ENCODE results near the gene CSF3R. TPM values are rescaled to one million over a fixed set of nuclear protein-coding genes. Genes with fewer than 3 reads are reported as not detected.

Gene CSF3R
- total and polyA plus RNA-seq, 2 experiments from 2014 or later: not detected

DNA sequence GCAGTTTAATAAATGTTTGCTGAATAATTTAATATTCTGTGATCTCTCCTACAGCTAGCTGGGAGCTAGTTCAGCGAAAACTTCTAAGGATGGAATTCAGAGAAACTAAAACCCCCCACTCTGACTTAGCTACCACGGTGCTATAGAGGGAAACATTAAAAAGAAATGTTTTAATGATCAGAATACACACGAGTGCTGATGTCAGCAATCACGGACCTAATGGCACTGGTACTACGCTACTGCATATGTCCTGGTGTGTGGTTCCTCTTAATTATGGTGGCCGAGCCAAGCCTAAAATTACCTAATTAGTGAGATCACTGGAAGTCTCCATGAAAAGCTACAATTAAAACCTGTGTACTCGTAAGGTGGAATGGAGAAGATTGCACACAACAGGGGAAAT, 61.1 kb downstream of the CSF3R start:
- Histone ChIP-seq H3K4me3 (no peak overlapping the region), H3K27ac (ENCODE audit: low read depth) (no peak overlapping the region), H2AFZ (0 out of 2 replicates have a peak overlapping the region, but pooled peaks have one; percentile 6), H3K36me3 (ENCODE audit: insufficient read depth) (no peaks in the 10 kb centered on the region), H3K79me2 (replicated peaks; ENCODE audit: insufficient read depth) (no peaks in the 10 kb centered on the region), H3K4me2 (no peak overlapping the region), H4K20me1 (replicated peaks; ENCODE audit: insufficient read depth) (no peaks in the 10 kb centered on the region), H3K9me2 (ENCODE audit: insufficient read depth) (no peaks in the 10 kb centered on the region), H3F3A (replicated peaks; ENCODE audit: low read depth) (no peaks in the 10 kb centered on the region), H3K4me1 (ENCODE audit: insufficient read depth) (no peaks in the 10 kb centered on the region), H3K27me3 (ENCODE audit: insufficient read depth) (no peaks in the 10 kb centered on the region)
- TF ChIP-seq NANOG (IDR thresholded peaks at IDR 0.05; ENCODE audit: borderline replicate concordance): no peak
- TF ChIP-seq, protein P1, sequence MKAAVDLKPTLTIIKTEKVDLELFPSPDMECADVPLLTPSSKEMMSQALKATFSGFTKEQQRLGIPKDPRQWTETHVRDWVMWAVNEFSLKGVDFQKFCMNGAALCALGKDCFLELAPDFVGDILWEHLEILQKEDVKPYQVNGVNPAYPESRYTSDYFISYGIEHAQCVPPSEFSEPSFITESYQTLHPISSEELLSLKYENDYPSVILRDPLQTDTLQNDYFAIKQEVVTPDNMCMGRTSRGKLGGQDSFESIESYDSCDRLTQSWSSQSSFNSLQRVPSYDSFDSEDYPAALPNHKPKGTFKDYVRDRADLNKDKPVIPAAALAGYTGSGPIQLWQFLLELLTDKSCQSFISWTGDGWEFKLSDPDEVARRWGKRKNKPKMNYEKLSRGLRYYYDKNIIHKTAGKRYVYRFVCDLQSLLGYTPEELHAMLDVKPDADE (IDR thresholded peaks at IDR 0.05): no peak
- TF ChIP-seq CREB1 (CRISPR knock-in tag; IDR thresholded peaks at IDR 0.05; ENCODE audit: low read depth): no peak
- TF ChIP-seq, protein P2, sequence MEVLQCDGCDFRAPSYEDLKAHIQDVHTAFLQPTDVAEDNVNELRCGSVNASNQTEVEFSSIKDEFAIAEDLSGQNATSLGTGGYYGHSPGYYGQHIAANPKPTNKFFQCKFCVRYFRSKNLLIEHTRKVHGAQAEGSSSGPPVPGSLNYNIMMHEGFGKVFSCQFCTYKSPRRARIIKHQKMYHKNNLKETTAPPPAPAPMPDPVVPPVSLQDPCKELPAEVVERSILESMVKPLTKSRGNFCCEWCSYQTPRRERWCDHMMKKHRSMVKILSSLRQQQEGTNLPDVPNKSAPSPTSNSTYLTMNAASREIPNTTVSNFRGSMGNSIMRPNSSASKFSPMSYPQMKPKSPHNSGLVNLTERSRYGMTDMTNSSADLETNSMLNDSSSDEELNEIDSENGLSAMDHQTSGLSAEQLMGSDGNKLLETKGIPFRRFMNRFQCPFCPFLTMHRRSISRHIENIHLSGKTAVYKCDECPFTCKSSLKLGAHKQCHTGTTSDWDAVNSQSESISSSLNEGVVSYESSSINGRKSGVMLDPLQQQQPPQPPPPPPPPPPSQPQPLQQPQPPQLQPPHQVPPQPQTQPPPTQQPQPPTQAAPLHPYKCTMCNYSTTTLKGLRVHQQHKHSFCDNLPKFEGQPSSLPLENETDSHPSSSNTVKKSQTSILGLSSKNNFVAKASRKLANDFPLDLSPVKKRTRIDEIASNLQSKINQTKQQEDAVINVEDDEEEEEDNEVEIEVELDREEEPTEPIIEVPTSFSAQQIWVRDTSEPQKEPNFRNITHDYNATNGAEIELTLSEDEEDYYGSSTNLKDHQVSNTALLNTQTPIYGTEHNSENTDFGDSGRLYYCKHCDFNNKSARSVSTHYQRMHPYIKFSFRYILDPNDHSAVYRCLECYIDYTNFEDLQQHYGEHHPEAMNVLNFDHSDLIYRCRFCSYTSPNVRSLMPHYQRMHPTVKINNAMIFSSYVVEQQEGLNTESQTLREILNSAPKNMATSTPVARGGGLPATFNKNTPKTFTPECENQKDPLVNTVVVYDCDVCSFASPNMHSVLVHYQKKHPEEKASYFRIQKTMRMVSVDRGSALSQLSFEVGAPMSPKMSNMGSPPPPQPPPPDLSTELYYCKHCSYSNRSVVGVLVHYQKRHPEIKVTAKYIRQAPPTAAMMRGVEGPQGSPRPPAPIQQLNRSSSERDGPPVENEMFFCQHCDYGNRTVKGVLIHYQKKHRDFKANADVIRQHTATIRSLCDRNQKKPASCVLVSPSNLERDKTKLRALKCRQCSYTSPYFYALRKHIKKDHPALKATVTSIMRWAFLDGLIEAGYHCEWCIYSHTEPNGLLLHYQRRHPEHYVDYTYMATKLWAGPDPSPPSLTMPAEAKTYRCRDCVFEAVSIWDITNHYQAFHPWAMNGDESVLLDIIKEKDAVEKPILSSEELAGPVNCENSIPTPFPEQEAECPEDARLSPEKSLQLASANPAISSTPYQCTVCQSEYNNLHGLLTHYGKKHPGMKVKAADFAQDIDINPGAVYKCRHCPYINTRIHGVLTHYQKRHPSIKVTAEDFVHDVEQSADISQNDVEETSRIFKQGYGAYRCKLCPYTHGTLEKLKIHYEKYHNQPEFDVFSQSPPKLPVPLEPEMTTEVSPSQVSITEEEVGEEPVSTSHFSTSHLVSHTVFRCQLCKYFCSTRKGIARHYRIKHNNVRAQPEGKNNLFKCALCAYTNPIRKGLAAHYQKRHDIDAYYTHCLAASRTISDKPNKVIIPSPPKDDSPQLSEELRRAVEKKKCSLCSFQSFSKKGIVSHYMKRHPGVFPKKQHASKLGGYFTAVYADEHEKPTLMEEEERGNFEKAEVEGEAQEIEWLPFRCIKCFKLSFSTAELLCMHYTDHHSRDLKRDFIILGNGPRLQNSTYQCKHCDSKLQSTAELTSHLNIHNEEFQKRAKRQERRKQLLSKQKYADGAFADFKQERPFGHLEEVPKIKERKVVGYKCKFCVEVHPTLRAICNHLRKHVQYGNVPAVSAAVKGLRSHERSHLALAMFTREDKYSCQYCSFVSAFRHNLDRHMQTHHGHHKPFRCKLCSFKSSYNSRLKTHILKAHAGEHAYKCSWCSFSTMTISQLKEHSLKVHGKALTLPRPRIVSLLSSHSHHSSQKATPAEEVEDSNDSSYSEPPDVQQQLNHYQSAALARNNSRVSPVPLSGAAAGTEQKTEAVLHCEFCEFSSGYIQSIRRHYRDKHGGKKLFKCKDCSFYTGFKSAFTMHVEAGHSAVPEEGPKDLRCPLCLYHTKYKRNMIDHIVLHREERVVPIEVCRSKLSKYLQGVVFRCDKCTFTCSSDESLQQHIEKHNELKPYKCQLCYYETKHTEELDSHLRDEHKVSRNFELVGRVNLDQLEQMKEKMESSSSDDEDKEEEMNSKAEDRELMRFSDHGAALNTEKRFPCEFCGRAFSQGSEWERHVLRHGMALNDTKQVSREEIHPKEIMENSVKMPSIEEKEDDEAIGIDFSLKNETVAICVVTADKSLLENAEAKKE (CRISPR knock-in tag; IDR thresholded peaks at IDR 0.05): no peak
- TF ChIP-seq, protein P3, sequence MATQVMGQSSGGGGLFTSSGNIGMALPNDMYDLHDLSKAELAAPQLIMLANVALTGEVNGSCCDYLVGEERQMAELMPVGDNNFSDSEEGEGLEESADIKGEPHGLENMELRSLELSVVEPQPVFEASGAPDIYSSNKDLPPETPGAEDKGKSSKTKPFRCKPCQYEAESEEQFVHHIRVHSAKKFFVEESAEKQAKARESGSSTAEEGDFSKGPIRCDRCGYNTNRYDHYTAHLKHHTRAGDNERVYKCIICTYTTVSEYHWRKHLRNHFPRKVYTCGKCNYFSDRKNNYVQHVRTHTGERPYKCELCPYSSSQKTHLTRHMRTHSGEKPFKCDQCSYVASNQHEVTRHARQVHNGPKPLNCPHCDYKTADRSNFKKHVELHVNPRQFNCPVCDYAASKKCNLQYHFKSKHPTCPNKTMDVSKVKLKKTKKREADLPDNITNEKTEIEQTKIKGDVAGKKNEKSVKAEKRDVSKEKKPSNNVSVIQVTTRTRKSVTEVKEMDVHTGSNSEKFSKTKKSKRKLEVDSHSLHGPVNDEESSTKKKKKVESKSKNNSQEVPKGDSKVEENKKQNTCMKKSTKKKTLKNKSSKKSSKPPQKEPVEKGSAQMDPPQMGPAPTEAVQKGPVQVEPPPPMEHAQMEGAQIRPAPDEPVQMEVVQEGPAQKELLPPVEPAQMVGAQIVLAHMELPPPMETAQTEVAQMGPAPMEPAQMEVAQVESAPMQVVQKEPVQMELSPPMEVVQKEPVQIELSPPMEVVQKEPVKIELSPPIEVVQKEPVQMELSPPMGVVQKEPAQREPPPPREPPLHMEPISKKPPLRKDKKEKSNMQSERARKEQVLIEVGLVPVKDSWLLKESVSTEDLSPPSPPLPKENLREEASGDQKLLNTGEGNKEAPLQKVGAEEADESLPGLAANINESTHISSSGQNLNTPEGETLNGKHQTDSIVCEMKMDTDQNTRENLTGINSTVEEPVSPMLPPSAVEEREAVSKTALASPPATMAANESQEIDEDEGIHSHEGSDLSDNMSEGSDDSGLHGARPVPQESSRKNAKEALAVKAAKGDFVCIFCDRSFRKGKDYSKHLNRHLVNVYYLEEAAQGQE (IDR thresholded peaks at IDR 0.05; ENCODE audit: unreplicated experiment): no peak
- no peak for TF ChIP-seq STAT1 (IDR thresholded peaks at IDR 0.05; ENCODE audit: unreplicated experiment)
- no peak for TF ChIP-seq ZNF331 (CRISPR knock-in tag; IDR thresholded peaks at IDR 0.05; ENCODE audit: low read depth)
- DNase-seq (ENCODE audit: low spot score) (no peak), ATAC-seq (no peak)
- H3K27ac Mint-ChIP-seq: no peak overlapping the region; the same call in 1 of the 2 replicates
- H3K4me3 Mint-ChIP-seq: no peak overlapping the region
- H3K4me1 Mint-ChIP-seq: peaks cover 11% of the 10 kb centered on the region
- peaks cover 7% of the 10 kb centered on the region for H3K27me3 Mint-ChIP-seq (ENCODE audit: insufficient read depth, low read depth, poor library complexity)
- H3K9me3 Mint-ChIP-seq: no peaks in the 10 kb centered on the region
- H3K36me3 Mint-ChIP-seq (ENCODE audit: low read depth): no peaks in the 10 kb centered on the region
